GM08714 (cell line): Measurements from ENCODE around the gene OR51E1.

Experiments
- H3K4me3 ChIP-seq: fragments of 200-500 bp; sonication (Bioruptor generic); 2 replicates; pipeline ENCODE4 v1.5.1; 2014; ENCODE audit warnings: mild to moderate bottlenecking, low read length, inconsistent platforms
- ZNF274 ChIP-seq: IDR thresholded peaks from 2 replicates; pipeline ENCODE4 v1.6.1; 2012; ENCODE audit warnings: mild to moderate bottlenecking, low read depth, low read length

Gene OR51E1

DNA sequence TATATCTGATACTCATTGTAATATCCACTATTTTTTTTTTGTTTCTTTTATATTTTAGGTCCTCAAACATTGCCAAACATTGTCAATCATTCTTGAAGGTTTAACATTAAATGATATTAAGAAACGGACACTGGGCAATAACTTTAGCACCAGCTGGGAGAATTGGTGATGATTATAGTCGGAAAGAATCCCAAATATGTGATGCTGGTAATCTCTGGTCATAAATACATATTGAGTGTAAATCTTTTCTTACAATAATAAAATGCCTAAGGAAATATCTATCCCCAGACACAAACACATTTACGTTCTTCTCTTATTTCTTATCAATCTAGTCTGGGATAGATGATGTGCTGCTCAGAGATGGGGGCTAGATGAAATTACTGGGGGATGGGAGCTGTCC is 28.7 kb downstream of the OR51E1 start:
- TF ChIP-seq ZNF274 = no peak
- H3K4me3 ChIP-seq = no peak overlapping the region

DNA sequence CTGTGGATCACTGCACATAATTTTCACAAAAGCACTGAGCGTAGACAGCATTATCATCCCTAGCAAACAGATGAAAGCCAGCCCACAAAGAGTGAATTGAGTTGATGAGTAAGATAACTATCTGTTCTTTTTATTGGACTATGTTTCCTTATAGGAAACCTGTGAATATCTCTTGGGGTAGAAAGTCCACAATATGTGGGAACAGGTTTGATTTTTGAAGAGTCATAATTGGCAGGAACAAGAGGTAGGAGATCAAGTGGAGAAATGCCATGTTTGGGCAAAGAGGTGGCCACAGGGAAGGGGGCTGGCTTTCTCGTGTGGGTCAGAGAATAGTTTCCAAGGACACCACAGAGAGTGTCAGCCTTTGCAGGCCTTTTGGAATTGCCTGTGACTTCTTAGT is 30.0 kb downstream of the OR51E1 start:
- H3K4me3 ChIP-seq = no peak overlapping the region
- no peak for TF ChIP-seq ZNF274

DNA sequence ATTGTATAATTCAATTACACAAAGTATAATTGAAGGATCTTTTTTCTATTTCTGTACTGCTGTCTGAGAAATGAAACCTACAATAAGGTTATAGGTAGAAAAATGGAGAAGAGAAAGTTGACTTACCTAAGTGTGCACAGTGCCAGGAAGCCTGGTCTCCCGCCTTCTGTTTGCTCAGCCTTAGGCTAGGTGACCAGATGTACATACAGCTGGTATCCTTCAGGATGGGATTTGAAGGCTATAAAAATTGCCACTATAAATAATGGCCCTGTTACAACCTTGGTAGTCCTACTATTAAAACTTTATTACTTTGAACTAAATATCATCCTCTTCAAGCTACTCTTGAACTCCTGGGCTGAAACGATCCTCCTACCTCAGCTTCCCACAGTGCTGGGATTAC is 34.2 kb downstream of the OR51E1 start:
- no peak overlapping the region for H3K4me3 ChIP-seq
- TF ChIP-seq ZNF274 = no peak

DNA sequence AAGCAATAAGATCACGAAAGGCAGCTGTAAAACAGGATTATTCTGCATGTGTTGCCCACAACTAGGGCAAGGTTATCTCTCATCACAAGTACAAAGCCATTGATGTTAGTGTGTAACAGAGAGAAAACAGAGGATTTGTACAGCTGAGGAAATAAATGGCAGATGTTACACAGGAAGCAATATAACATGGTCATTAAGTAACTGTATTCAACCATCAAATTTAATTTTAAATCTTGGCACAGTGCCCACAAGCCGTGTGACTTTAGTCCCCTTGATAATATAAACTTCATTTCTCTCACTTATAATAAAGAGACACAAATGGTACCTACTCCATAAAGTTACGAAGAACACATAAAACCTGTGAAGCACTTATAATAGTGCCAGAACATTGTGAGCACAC is 36.6 kb downstream of the OR51E1 start:
- no peak for TF ChIP-seq ZNF274
- no peak overlapping the region for H3K4me3 ChIP-seq

DNA sequence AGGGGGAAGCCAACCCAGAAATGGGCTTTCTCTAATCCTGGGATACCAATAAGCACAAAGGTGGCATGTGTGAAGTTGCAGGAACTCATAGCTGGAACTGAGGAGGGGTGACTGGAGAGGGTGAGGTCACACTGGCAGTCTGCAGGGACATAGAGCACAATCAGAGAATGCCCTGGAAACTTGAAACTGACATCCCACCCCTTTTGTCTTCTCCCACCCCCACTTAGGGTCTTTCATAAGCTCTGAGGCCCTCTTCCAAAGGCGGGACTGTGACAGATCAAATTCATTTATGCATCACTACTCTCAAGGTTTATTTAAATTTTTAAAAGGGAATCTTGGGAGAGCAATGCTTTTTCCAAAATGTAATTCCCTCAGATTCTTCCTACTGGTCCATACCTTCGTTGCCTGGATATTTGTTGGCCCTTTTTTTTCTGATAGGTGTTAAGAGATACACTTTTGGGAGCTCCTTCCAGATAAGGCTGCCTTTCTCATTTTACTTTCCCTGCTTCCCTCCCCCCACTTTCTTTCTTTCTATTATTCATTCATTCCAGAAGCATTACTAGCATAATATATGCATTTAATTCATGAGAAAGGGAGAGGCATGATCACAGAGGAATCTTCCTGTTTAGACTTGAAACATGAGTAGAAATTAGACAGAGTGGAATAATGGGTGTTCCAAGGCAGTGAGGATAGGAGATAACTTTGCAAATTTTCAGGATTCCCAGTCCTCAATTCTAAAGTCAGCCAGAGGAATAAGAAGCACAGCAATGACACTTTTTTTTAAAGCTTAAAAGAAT is 39.0 kb downstream of the OR51E1 start:
- no peak overlapping the region for H3K4me3 ChIP-seq
- TF ChIP-seq ZNF274 = no peak

DNA sequence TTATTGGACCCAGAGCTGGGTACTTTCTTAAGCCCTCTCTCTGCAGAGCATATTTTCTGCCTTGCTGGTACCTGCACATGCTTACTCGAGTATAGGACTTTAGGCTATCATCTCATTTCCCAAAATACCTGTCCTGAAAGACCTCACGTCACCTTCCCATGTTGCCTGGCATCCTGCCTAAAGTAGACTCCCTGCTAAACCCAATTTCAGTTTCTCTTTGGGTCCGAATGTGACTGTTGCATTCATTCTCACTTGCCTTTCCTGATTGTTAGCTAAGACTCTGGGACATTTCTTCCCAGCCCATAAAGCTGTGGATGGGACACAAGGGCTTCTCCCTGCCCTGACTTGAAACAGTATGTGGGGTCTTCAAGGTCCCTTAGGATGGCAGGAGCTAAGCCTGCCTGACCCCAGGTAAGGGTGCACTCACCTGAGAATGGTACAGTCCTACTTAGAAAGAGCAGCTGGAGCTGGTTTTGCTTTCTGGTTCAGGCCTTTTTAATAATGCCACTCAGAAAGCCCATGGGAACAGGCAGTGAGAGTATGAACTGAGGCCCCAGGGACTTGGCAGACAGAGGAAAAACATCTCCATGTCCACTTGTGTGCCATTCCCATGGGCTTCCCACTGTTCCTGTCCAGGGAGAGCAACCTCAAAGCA is 41.0 kb downstream of the OR51E1 start:
- no peak for TF ChIP-seq ZNF274

DNA sequence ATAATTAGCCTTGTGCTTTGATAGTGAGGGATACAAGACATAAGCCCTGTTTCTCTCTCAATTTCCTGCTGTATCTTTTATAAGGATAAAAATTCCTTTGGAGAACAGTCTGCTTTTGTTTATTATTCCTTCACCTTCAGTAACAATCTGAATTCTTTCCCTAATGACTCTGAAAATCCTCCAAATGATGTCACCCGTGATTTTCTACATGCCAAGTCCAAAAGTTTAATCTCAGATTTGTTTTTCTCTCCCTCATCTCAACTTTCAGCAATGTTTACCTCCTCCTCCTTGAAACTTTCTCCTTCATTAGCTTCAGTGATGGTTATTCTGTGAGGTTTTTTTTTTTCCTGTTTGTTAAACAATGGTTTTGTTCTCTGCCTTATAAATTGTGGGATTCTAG is 51.7 kb downstream of the OR51E1 start:
- TF ChIP-seq ZNF274 = no peak
- H3K4me3 ChIP-seq = no peak overlapping the region

More for the DNA sequence above, 41.0 kb downstream of the OR51E1 start:
- H3K4me3 ChIP-seq = no peak overlapping the region

DNA sequence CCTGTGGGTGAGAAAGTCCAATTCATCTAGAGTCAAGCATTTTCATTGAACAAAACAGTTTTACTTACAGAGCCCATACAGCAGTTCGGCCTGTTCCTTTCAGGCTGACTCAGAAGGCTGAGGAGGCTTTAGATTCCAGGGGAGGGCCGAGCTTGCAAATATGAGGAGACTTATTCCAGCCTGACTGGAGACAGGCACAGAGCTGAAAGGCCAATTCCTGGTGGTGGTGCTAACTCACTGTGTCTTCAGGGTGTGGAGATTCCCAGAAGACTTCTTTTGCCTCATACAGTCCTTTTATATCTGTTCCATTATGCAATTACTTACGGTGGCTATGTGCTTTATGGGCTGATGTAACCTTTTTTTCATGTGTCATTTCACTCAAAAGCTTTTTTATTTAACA is 53.8 kb downstream of the OR51E1 start, which contains the start of gene OR51E2:
Gene OR51E2 (minus strand): TSS at position 269 of the 400 bp plus-strand sequence. CDS start 15,142 bp downstream, outside the sequence.
- TF ChIP-seq ZNF274 = no peak
- H3K4me3 ChIP-seq = no peak within 1 kb of the TSS

DNA sequence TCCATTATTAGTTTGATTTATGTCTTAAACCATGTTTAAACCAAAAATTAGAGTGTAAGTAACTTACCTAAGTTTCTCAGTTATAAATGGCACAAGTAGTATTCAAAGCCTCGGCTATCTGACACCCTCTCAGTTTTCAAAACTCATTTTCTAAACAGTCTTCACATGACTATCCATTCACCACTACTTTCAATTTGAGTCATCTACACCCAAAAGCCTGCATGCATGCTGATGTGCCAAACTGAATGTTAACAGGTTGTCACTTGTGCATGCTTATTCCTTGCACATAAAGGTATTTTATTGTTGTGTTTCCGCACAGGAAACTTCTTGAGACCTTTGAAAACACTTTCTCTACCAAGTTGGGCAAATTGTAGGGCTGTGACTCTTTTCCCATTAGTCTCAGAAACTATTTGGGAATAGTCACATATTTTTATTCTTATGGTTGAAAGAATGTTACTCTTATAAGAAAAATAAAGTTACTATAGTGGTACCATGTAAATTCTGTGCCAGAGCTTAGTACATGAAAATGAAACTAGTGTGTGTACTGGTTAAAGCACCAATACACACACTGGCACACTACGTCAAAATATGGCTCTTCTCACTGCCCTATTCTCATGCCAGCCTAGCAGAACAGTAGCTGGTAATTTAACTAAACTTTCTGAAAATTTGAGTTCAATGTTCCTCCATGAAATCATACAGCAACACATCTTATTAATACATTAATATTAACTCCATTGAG is 56.1 kb downstream of the OR51E1 start:
- H3K4me3 ChIP-seq = no peak overlapping the region
- no peak for TF ChIP-seq ZNF274

DNA sequence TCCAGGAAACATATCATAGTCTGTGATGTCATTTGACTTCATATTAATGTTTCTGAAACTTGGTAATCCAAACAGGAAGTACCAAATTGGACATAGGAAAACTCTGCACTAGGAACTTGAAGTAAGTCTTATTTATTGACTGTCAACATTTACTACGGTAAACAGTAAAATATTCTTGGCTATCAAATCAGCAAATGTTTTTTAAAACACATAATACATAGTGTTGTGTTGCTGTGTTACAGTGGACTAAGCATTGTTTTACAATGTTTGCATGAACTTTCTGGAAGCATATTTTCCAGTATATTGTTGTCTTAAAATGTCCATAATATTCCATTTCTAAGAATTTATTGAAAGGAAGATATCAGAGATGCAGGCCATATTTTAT is 56.6 kb downstream of the OR51E1 start:
- H3K4me3 ChIP-seq = no peak overlapping the region
- no peak for TF ChIP-seq ZNF274

DNA sequence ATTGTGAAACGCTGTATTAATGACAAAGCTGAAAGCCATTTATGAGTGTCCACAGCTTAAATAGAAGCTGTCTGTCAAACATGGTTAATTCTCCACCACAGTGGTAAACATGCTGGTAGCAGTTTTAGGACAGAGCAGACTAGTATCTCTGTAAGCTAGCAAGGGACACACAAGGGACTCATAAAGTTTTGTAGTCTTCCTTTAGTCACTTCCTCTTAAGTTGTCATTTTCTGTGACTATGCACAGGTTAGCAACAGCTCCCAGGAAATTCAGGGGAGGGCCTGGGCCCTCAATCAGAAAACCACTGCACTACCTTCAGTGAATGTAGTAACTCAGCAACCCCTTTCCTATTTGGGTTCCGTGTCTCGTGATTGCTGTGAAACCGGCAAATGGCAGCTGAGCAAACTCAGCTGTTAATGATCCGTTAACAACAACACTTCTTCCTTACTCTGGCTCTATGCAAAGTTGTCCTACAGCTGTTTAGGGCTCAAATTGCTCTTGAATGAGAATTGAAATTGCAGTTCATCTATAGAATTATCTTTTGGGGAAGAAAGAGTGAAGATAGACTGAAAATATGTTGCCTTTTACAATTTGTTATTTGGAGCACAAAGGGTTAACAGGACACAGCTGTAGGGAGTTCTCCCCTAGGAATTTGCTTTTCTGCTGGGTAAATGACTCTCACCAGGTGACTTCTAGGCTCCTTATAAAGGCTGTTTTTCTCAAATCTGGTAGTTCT is 60.4 kb downstream of the OR51E1 start, which contains the start of gene MMP26:
Gene MMP26 (plus strand): TSS at position 731 of the 736 bp plus-strand sequence.
- no peak for TF ChIP-seq ZNF274
- H3K4me3 ChIP-seq = no peak within 1 kb of the TSS

DNA sequence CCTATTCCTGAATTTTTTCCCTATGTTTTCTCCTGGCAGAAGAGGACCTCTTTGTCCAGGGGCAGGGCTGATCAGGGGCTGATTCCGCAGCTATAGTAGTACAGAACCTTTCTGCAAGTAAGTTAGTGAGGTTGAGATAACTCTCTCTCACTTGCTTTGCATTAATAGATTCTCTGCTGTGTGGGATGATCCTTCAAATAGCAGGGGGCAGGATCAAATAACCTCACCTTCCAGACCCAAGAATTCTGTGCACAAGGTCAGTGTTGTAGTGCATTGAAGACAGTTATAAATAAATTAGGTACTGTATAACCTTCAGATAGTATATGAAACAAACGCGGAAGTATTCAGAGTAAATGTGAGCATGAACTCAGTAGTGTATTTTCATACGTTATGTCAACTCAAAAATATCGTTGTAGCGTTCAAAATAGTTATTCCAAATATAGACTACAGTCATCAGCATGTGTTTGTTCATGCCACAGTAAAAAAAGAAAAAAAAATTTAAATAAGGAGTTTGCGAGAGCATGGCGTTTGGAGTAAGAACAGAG is 61.1 kb downstream of the OR51E1 start:
- TF ChIP-seq ZNF274 = no peak
- H3K4me3 ChIP-seq = no peak overlapping the region
